K562 (cell line): ENCODE results near the gene SMIM35.

Experiments
- CBX2 ChIP-seq: fragments of 200-600 bp; sonication (generic); IDR thresholded peaks from one replicate; pipeline ENCODE4 v1.6.1; 2012; ENCODE audit warnings: mild to moderate bottlenecking, low read length, inconsistent platforms; ENCODE audit not compliant: insufficient read depth, poor library complexity, severe bottlenecking
- E2F6 ChIP-seq, 2 experiments: IDR thresholded peaks; 2 replicates each; pipeline ENCODE4 v1.6.1; 2011; ENCODE audit warnings: borderline replicate concordance in 1 of 2, control low read depth in 1 of 2, low read depth in 1 of 2, low read length in 1 of 2, mild to moderate bottlenecking in 1 of 2, mixed read lengths in 1 of 2, moderate library complexity in 1 of 2; ENCODE audit not compliant: insufficient read depth in 1 of 2, insufficient read length in 1 of 2, poor library complexity in 1 of 2, severe bottlenecking in 1 of 2; ENCODE audit errors: extremely low read depth in 1 of 2
- IRF1 ChIP-seq: sonication (generic); formaldehyde crosslinking; IDR thresholded peaks from 2 replicates; pipeline ENCODE4 v1.8.0; 2022; ENCODE audit warnings: missing genetic modification reagents, mild to moderate bottlenecking, borderline replicate concordance
- POLR2A ChIP-seq: fragments of 450-650 bp; conservative IDR thresholded peaks from 2 replicates; pipeline ENCODE4 v1.6.1; 2016
- SREBF2 ChIP-seq: sonication (generic); formaldehyde crosslinking; IDR thresholded peaks from 2 replicates; pipeline ENCODE4 v1.4.0; 2020; ENCODE audit warnings: mild to moderate bottlenecking, missing genetic modification reagents
- ZBED1 ChIP-seq: IDR thresholded peaks from 2 replicates; pipeline ENCODE4 v1.6.1; 2014
- ZNF583 ChIP-seq: fragments of 250-450 bp; sonication (Bioruptor Pico); IDR thresholded peaks from 2 replicates; pipeline ENCODE4 v1.4.0; 2020

- TF ChIP-seq ZNF583 (no peak), E2F6 (IDR thresholded peaks at IDR 0.05; ENCODE audit: borderline replicate concordance in 1 of 2, extremely low read depth in 1 of 2, insufficient read depth in 1 of 2, insufficient read length in 1 of 2, low read depth in 1 of 2, low read length in 1 of 2, poor library complexity in 1 of 2, severe bottlenecking in 1 of 2) (no peak), ZBED1 (no peak), CBX2 (no peak), POLR2A (no peak), SREBF2 (CRISPR knock-in tag) (no peak), IRF1 (CRISPR knock-in tag) (no peak)
Observed at GRCh38 chr11:118092907-118093571, 6.3 kb upstream of the SMIM35 start.
